H9 (cell line): ENCODE data around the gene LIG3. TPM values are rescaled to one million over a fixed set of nuclear protein-coding genes. Genes with fewer than 3 reads are reported as not detected.

Experiments
- DNase-seq: peaks from one replicate; pipeline ENCODE4 v3.0.0-alpha.2; 2017
- H2AFZ ChIP-seq: one replicate; pipeline ENCODE4 v1.6.1; 2013; ENCODE audit warnings: mild to moderate bottlenecking, low read length, control low read depth, moderate library complexity
- H2AK5ac ChIP-seq: 2 replicates; pipeline ENCODE4 v1.6.1; 2013; ENCODE audit warnings: low read length, control low read depth, mixed read lengths; ENCODE audit not compliant: insufficient read length
- H2BK120ac ChIP-seq: one replicate; pipeline ENCODE4 v1.6.1; 2013; ENCODE audit warnings: low read depth, mild to moderate bottlenecking, low read length, control low read depth, inconsistent platforms; ENCODE audit not compliant: poor library complexity, severe bottlenecking
- H2BK12ac ChIP-seq: 2 replicates; pipeline ENCODE4 v1.6.1; 2013; ENCODE audit warnings: low read length, control low read depth, mixed read lengths, low read depth; ENCODE audit not compliant: insufficient read length
- H2BK15ac ChIP-seq: 2 replicates; pipeline ENCODE4 v1.6.1; 2013; ENCODE audit warnings: low read depth, low read length, control low read depth
- H2BK20ac ChIP-seq: one replicate; pipeline ENCODE4 v1.6.1; 2013; ENCODE audit warnings: low read depth, mild to moderate bottlenecking, low read length, control low read depth, inconsistent platforms; ENCODE audit not compliant: poor library complexity, severe bottlenecking
- H2BK5ac ChIP-seq: 2 replicates; pipeline ENCODE4 v1.6.1; 2013; ENCODE audit warnings: low read length, control low read depth, mixed read lengths; ENCODE audit not compliant: insufficient read length
- H3K14ac ChIP-seq: 2 replicates; pipeline ENCODE4 v1.6.1; 2013; ENCODE audit warnings: low read length, control low read depth; ENCODE audit not compliant: insufficient read depth
- H3K18ac ChIP-seq: 2 replicates; pipeline ENCODE4 v1.6.1; 2013; ENCODE audit warnings: low read depth, mild to moderate bottlenecking, mixed read lengths, low read length, control low read depth; ENCODE audit not compliant: insufficient read length
- H3K23ac ChIP-seq: 2 replicates; pipeline ENCODE4 v1.6.1; 2013; ENCODE audit warnings: low read length, control low read depth, mixed read lengths, low read depth; ENCODE audit not compliant: insufficient read length
- H3K23me2 ChIP-seq: 2 replicates; pipeline ENCODE4 v1.6.1; 2013; ENCODE audit warnings: low read depth, mild to moderate bottlenecking, mixed read lengths, low read length, control low read depth; ENCODE audit not compliant: insufficient read length, poor library complexity, severe bottlenecking
- H3K27ac ChIP-seq: 2 replicates; pipeline ENCODE4 v1.5.1; 2013; ENCODE audit warnings: low read length, control low read depth, mixed read lengths, low read depth; ENCODE audit not compliant: insufficient read length
- H3K27me3 ChIP-seq: 2 replicates; pipeline ENCODE4 v1.6.1; 2013; ENCODE audit warnings: low read length, control low read depth, inconsistent platforms; ENCODE audit not compliant: insufficient read depth
- H3K4ac ChIP-seq: 2 replicates; pipeline ENCODE4 v1.6.1; 2013; ENCODE audit warnings: low read depth, mild to moderate bottlenecking, control low read depth, inconsistent platforms, low read length, moderate library complexity
- H3K4me1 ChIP-seq: 2 replicates; pipeline ENCODE4 v1.6.1; 2013; ENCODE audit warnings: low read length, control low read depth, inconsistent platforms; ENCODE audit not compliant: insufficient read depth
- H3K4me2 ChIP-seq: 2 replicates; pipeline ENCODE4 v1.6.1; 2013; ENCODE audit warnings: low read length, control low read depth, mixed read lengths; ENCODE audit not compliant: insufficient read length, insufficient read depth
- H3K56ac ChIP-seq: 2 replicates; pipeline ENCODE4 v1.6.1; 2013; ENCODE audit warnings: low read depth, mild to moderate bottlenecking, mixed read lengths, low read length, control low read depth; ENCODE audit not compliant: insufficient read length
- H3K79me1 ChIP-seq: 2 replicates; pipeline ENCODE4 v1.6.1; 2013; ENCODE audit warnings: low read depth, mild to moderate bottlenecking, moderate library complexity, low read length, control low read depth, inconsistent platforms; ENCODE audit not compliant: insufficient read depth, poor library complexity, severe bottlenecking
- H3K79me2 ChIP-seq: 2 replicates; pipeline ENCODE4 v1.6.1; 2013; ENCODE audit warnings: low read length, control low read depth, inconsistent platforms; ENCODE audit not compliant: insufficient read depth
- H3K9ac ChIP-seq: 2 replicates; pipeline ENCODE4 v1.6.1; 2013; ENCODE audit warnings: low read length, control low read depth, mixed read lengths; ENCODE audit not compliant: insufficient read length; ENCODE audit errors: extremely low read depth
- H3K9me3 ChIP-seq: one replicate; pipeline ENCODE4 v1.6.1; 2013; ENCODE audit warnings: low read depth, low read length, inconsistent platforms; ENCODE audit not compliant: control insufficient read depth
- H3T11ph ChIP-seq: one replicate; pipeline ENCODE4 v1.6.1; 2013; ENCODE audit warnings: mild to moderate bottlenecking, low read length, control low read depth, inconsistent platforms
- H4K20me1 ChIP-seq: one replicate; pipeline ENCODE4 v1.6.1; 2013; ENCODE audit not compliant: control insufficient read depth, insufficient read length, insufficient read depth
- H4K5ac ChIP-seq: 2 replicates; pipeline ENCODE4 v1.6.1; 2013; ENCODE audit warnings: low read depth, mild to moderate bottlenecking, mixed read lengths, low read length, control low read depth; ENCODE audit not compliant: insufficient read length
- H4K8ac ChIP-seq: replicated peaks from 2 replicates; pipeline ENCODE4 v1.6.1; 2013; ENCODE audit warnings: low read length, control low read depth, mixed read lengths, low read depth; ENCODE audit not compliant: insufficient read length
- H4K91ac ChIP-seq: 2 replicates; pipeline ENCODE4 v1.6.1; 2013; ENCODE audit warnings: low read depth, mild to moderate bottlenecking, moderate library complexity, mixed read lengths, low read length, control low read depth; ENCODE audit not compliant: insufficient read length
- H3K27ac Mint-ChIP-seq, 3 experiments: 2 replicates in 2 of 3; 3 replicates in 1 of 3; pipeline ENCODE4 v1.8.0; 2020 to 2021; ENCODE audit warnings: mixed read lengths in 3 of 3, mild to moderate bottlenecking in 1 of 3, moderate library complexity in 1 of 3
- H3K27me3 Mint-ChIP-seq: 2 replicates; pipeline ENCODE4 v1.8.0; 2021; ENCODE audit warnings: low read depth, mild to moderate bottlenecking, moderate library complexity, mixed read lengths
- H3K36me3 Mint-ChIP-seq, 3 experiments: 2 replicates in 2 of 3; 3 replicates in 1 of 3; pipeline ENCODE4 v1.8.0; 2020 to 2021; ENCODE audit warnings: low read depth in 3 of 3, mixed read lengths in 3 of 3; ENCODE audit not compliant: insufficient read depth in 1 of 3
- H3K4me1 Mint-ChIP-seq, 2 experiments: 2 replicates each; pipeline ENCODE4 v1.8.0; 2020; ENCODE audit warnings: mixed read lengths in 2 of 2
- H3K4me3 Mint-ChIP-seq, 2 experiments: 2 replicates in 1 of 2; 3 replicates in 1 of 2; pipeline ENCODE4 v1.8.0; 2020 to 2021; ENCODE audit warnings: mild to moderate bottlenecking in 2 of 2, mixed read lengths in 2 of 2, moderate library complexity in 1 of 2
- H3K9me3 Mint-ChIP-seq, 2 experiments: 2 replicates in 1 of 2; 3 replicates in 1 of 2; pipeline ENCODE4 v1.8.0; 2020; ENCODE audit warnings: mild to moderate bottlenecking in 2 of 2, mixed read lengths in 2 of 2, moderate library complexity in 1 of 2
- CTCF ChIP-seq: fragments of 200-600 bp; sonication (generic); conservative IDR thresholded peaks from 3 replicates; pipeline ENCODE4 v1.8.0; 2021; ENCODE audit warnings: antibody characterized with exemption, mild to moderate bottlenecking
- WGBS: extraction: QIAGEN DNeasy Blood & Tissue Kit; methylation state at CpG from one replicate; pipeline ENCODE4 v1.1.7; 2013; ENCODE audit warnings: missing lambda C conversion rate, low lambda C conversion rate, mixed read lengths; ENCODE audit not compliant: insufficient read length; ENCODE audit errors: extremely low coverage; 5-methylcytosine and 5-hydroxymethylcytosine counted together
- total RNA-seq: library from RNA; stranded (reverse); gene quantifications from 2 replicates; pipeline ENCODE4 v1.2.1, GENCODE V29; 2021

LIG3 gene
- total RNA-seq, 1 experiment from 2014 or later = 96.0 TPM

DNA sequence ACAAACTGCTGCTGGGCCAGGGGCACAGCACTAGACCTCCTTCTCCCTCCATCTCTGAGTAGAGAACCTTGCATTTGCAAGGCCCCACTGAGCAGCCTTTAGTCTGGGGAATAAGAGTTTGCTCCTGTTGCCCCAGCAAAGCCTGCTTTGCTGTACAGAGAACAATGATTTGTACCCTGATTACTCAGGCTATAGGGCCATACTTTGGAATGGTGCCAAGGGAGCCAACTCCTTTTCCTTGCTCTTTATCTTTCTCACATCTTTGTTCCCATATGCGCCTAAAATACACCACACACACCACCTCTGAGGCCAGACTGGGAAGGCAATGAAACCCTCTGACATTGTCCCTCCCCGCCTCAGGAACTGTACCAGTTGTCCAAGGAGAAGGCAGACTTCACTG, 21.2 kb downstream of the LIG3 start:
- Mint-ChIP-seq H3K4me3 (no peak overlapping the region), H3K27me3 (no peaks in the 10 kb centered on the region)

More for the DNA sequence above, 21.2 kb downstream of the LIG3 start:
- Histone ChIP-seq H3K79me1 (no peaks in the 10 kb centered on the region), H3K9ac (no peak overlapping the region), H3K27ac (no peak overlapping the region), H3K23ac (no peak overlapping the region), H3K4me2 (no peak overlapping the region), H4K20me1 (no peaks in the 10 kb centered on the region), H2BK20ac (no peak overlapping the region), H2BK120ac (no peak overlapping the region), H3K79me2 (no peaks in the 10 kb centered on the region), H3K18ac (no peak overlapping the region), H3K4me1 (no peaks in the 10 kb centered on the region), H3T11ph (no peak overlapping the region), H3K27me3 (no peaks in the 10 kb centered on the region), H2AFZ (no peak overlapping the region), H2AK5ac (no peak overlapping the region), H2BK5ac (no peak overlapping the region), H2BK12ac (no peak overlapping the region), H3K4ac (no peak overlapping the region), H4K5ac (no peak overlapping the region), H3K23me2 (no peaks in the 10 kb centered on the region), H2BK15ac (no peak overlapping the region), H4K91ac (no peak overlapping the region), H3K56ac (no peak overlapping the region), H3K9me3 (no peaks in the 10 kb centered on the region), H4K8ac (no peak overlapping the region), H3K14ac (no peak overlapping the region)
- Mint-ChIP-seq H3K9me3 (no peaks in the 10 kb centered on the region), H3K36me3 (peaks cover 27 to 99% (median 91%) of the 10 kb centered on the region in 3 experiments), H3K27ac (peak overlapping the region in 1 of 3 experiments; percentile 31; a peak in 2 of 7 replicates), H3K4me1 (no peaks in the 10 kb centered on the region)
- no CpG with 5 or more reads among the region's 2 CpGs for WGBS
- no peak for TF ChIP-seq CTCF
- DNase-seq = no peak
